Measurements from ENCODE around the gene ATP6V1A. TPM values are rescaled to one million over a fixed set of nuclear protein-coding genes. Genes with fewer than 3 reads are reported as not detected.
A peak's percentile ranks its signal among the peaks of the same experiment; 100 is the strongest.

The ATP6V1A gene
- total RNA-seq, 1 experiment from 2014 or later = 89.6 TPM

- in situ Hi-C loops (cut with HindIII; ENCODE audit: low pct_unique_long_range_greater_than_20kb, low sequenced_read_pairs) = no loop called here
- no peak for TF ChIP-seq POLR2AphosphoS5 (IDR thresholded peaks at IDR 0.05; ENCODE audit: low read depth, low read length)
- no peak for TF ChIP-seq TCF7L2 (IDR thresholded peaks at IDR 0.05; ENCODE audit: low read depth, low read length)
- TF ChIP-seq REST (IDR thresholded peaks at IDR 0.05; ENCODE audit: insufficient read depth in 1 of 2, low read depth in 2 of 2, low read length in 1 of 2) = no peak
- no peak for TF ChIP-seq SIN3A (IDR thresholded peaks at IDR 0.05; ENCODE audit: borderline replicate concordance, insufficient read depth, low read depth, low read length)
- TF ChIP-seq CTCF (IDR thresholded peaks at IDR 0.05) = no peak
- H3K27ac ChIP-seq (ENCODE audit: low read length) = no peak overlapping the region
- no peaks in the 10 kb centered on the region for H3K9me3 ChIP-seq (ENCODE audit: control insufficient read depth, insufficient read depth, low read depth, low read length)
- intact Hi-C loops (cut with micrococcal nuclease; ENCODE audit: unreplicated experiment) = no loop called here
- peaks cover 52% of the 10 kb centered on the region for H3K36me3 ChIP-seq (ENCODE audit: control insufficient read depth, insufficient read depth, low read length)
- ChIA-PET POLR2A (interaction anchor here (0.6 kb wide), 2 partner anchors 51 to 137 kb away, joined by 3 to 7 read pairs; no protein-coding TSS in a partner anchor), CTCF (interaction anchor here (1.0 kb wide), 1 partner anchor 15 kb away, joined by 3 read pairs; no protein-coding TSS in a partner anchor)
- no peak for ATAC-seq
- no peak overlapping the region for H3K4me3 ChIP-seq (ENCODE audit: low read depth in 2 of 2, low read length in 2 of 2)
- no peaks in the 10 kb centered on the region for H3K4me1 ChIP-seq (ENCODE audit: control insufficient read depth, insufficient read depth, low read length)
- BruUV-seq (replicated peaks) = no TSS peak
- no peak for DNase-seq (ENCODE audit: low read depth, low spot score)
- no peaks in the 10 kb centered on the region for H3K27me3 ChIP-seq (ENCODE audit: control insufficient read depth, insufficient read depth, low read length)
Observed at GRCh38 chr3:113721636-113722035, 25.2 kb upstream of the ATP6V1A start.

GRCh38 chr3:113728661-113729060 lies 18.2 kb upstream of the ATP6V1A start:
- Histone ChIP-seq H3K27me3 (ENCODE audit: control insufficient read depth, insufficient read depth, low read length) (no peaks in the 10 kb centered on the region), H3K27ac (ENCODE audit: low read length) (no peak overlapping the region), H3K4me3 (ENCODE audit: low read depth in 2 of 2, low read length in 2 of 2) (no peak overlapping the region), H3K4me1 (ENCODE audit: control insufficient read depth, insufficient read depth, low read length) (no peaks in the 10 kb centered on the region), H3K9me3 (ENCODE audit: control insufficient read depth, insufficient read depth, low read depth, low read length) (no peaks in the 10 kb centered on the region), H3K36me3 (ENCODE audit: control insufficient read depth, insufficient read depth, low read length) (peaks cover 2% of the 10 kb centered on the region; the same call in 1 of the 2 replicates)
- TF ChIP-seq CTCF (IDR thresholded peaks at IDR 0.05) (0 out of 2 replicates have a peak, but pooled peaks have one; percentile 4), REST (IDR thresholded peaks at IDR 0.05; ENCODE audit: insufficient read depth in 1 of 2, low read depth in 2 of 2, low read length in 1 of 2) (no peak)
- ChIA-PET CTCF (no interaction called here), POLR2A (no interaction called here)
- in situ Hi-C loops (cut with HindIII; ENCODE audit: low pct_unique_long_range_greater_than_20kb, low sequenced_read_pairs) (no loop called here), intact Hi-C loops (cut with micrococcal nuclease; ENCODE audit: unreplicated experiment) (no loop called here)
- BruUV-seq (replicated peaks) = no TSS peak
- DNase-seq (ENCODE audit: low read depth, low spot score) (no peak), ATAC-seq (no peak)
